IMR-90 (cell line): ENCODE measurements around the gene S100A5. TPM values are rescaled to one million over a fixed set of nuclear protein-coding genes. Genes with fewer than 3 reads are reported as not detected.

Experiments
- ELK1 ChIP-seq: fragments of 150-350 bp; IDR thresholded peaks from 2 replicates; pipeline ENCODE4 v1.6.1; 2016; ENCODE audit warnings: low read depth, mild to moderate bottlenecking, low read length, moderate library complexity, borderline replicate concordance
- FOS ChIP-seq: fragments of 150-350 bp; IDR thresholded peaks from 2 replicates; pipeline ENCODE4 v1.6.1; 2016; ENCODE audit warnings: low read depth, low read length
- MAZ ChIP-seq: IDR thresholded peaks from 2 replicates; pipeline ENCODE4 v1.6.1; 2012; ENCODE audit warnings: low read depth, mild to moderate bottlenecking, low read length, improper control_type of control experiment, moderate library complexity, borderline replicate concordance
- SMC3 ChIP-seq: fragments of 150-350 bp; IDR thresholded peaks from 2 replicates; pipeline ENCODE4 v1.6.1; 2016; ENCODE audit warnings: low read depth, mild to moderate bottlenecking, antibody characterized with exemption, low read length, moderate library complexity
- polyA plus RNA-seq, 3 experiments: library from polyadenylated mRNA; depleted of rRNA; stranded (reverse); fragments of >200 nt; gene quantifications; 2 replicates each; pipeline ENCODE4 v1.2.3, GENCODE V29; 2012; ENCODE audit warnings: low replicate concordance in 1 of 3
- total RNA-seq: library from RNA; depleted of rRNA; stranded (reverse); fragments of >200 nt; gene quantifications from 2 replicates; pipeline ENCODE4 v1.2.3, GENCODE V29; 2012

S100A5 gene
- total and polyA plus RNA-seq, 2 of the 4 experiments (the other 2 are of a cell fraction), result 0.27 TPM; not detected in 1

GRCh38 chr1:153566414-153567371, 26.0 kb upstream of the S100A5 start (continued):
- TF ChIP-seq ELK1 (no peak), MAZ (peak; percentile 95; the same call in 1 of the 2 replicates), SMC3 (0 out of 2 replicates have a peak, but pooled peaks have one; percentile 8), FOS (peak; percentile 100)
